DOHH2 (cell line): ENCODE results near the gene SDHB.

Experiments
- EZH2phosphoT487 ChIP-seq: fragments of 200-600 bp; sonication (generic); IDR thresholded peaks from 2 replicates; pipeline ENCODE4 v1.6.1; 2017; ENCODE audit warnings: borderline replicate concordance, mild to moderate bottlenecking, antibody characterized with exemption, low read length, moderate library complexity, mixed read lengths
- TF ChIP-seq, protein P1 (sequence below): fragments of 200-600 bp; sonication (generic); IDR thresholded peaks from one replicate; pipeline ENCODE4 v1.5.1; 2014; ENCODE audit warnings: antibody characterized with exemption, mild to moderate bottlenecking, low read depth, low read length; ENCODE audit not compliant: poor library complexity, severe bottlenecking

DNA sequence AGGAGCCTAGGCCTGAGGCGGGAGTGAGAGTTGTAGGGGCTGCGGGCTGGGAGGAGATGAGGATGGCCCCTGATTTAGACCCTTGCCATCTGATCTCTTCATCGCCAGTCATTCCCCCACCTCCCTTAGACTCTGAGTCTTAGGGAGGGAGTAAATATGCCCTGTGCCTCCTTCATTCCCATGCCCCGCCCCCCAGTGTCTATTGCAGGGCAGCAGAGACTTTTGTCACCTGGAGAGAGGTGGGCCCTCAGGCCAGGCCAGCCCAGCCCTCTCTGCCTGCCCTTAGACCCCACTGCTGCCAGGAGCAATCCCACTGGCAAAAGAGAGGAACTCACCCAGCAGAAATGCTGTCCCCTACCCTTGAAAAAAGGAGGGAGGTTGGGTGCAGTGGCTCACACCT lies 70.2 kb downstream of the SDHB start:
- TF ChIP-seq, protein P1, sequence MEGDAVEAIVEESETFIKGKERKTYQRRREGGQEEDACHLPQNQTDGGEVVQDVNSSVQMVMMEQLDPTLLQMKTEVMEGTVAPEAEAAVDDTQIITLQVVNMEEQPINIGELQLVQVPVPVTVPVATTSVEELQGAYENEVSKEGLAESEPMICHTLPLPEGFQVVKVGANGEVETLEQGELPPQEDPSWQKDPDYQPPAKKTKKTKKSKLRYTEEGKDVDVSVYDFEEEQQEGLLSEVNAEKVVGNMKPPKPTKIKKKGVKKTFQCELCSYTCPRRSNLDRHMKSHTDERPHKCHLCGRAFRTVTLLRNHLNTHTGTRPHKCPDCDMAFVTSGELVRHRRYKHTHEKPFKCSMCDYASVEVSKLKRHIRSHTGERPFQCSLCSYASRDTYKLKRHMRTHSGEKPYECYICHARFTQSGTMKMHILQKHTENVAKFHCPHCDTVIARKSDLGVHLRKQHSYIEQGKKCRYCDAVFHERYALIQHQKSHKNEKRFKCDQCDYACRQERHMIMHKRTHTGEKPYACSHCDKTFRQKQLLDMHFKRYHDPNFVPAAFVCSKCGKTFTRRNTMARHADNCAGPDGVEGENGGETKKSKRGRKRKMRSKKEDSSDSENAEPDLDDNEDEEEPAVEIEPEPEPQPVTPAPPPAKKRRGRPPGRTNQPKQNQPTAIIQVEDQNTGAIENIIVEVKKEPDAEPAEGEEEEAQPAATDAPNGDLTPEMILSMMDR, result no peak
- no peak for TF ChIP-seq EZH2phosphoT487
